Measurements from ENCODE around the gene LGI4. TPM values are rescaled to one million over a fixed set of nuclear protein-coding genes. Genes with fewer than 3 reads are reported as not detected.
A peak's percentile ranks its signal among the peaks of the same experiment; 100 is the strongest.

Gene LGI4
- 1 to 10 TPM; 1.1 to 1.7 TPM for total RNA-seq

DNA sequence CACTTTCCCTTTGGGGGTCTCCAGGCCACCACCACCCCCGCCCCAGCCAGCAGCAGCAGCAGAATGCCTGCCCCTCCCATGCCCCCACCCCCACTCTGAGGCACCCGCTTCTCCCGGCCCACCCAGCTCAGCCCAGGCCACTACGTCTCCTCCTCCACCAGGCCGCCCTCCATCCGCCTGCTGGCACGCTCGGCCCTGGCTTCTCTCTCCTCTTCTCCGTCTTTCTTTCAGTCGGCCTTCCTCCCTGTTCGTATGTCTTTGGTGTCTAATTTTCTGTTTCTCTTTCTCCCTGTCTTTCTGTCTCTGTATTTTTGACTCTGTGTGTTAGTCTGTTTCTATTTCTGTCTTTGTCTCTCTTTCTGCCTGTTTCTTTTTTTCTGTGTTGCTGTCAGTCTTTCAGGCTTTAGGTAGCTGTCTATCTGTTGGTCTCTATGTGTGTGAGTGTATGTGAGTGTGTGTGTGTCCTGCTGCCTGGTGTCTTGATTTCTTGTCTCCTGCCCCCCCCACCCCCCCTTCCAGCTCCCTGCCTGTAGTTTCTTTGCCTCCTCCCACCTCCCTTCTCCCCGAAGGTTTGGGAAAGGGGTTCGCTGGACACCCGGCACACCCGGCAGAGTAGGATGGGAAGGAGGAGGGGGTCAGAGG lies at the start of gene LGI4:
Gene LGI4, minus strand, starts transcription at position 459 of the 642 bp plus-strand sequence. Its CDS starts 379 bp downstream, at position 80.
- Mint-ChIP-seq H3K27me3 (ENCODE audit: low read depth) (no peaks in the 10 kb centered on the region), H3K27ac (no peak within 1 kb of the TSS), H3K4me1 (ENCODE audit: low read depth) (no peaks in the 10 kb centered on the region), H3K36me3 (ENCODE audit: low read depth) (no peaks in the 10 kb centered on the region), H3K4me3 (no peak within 1 kb of the TSS), H3K9me3 (peaks cover 2% of the 10 kb centered on the region)
- CTCF ChIA-PET = interaction anchor here (1.0 to 3.5 kb wide), 6 partner anchors 10 to 91 kb away, joined by 3 to 35 read pairs (median 4); no protein-coding TSS in a partner anchor
- intact Hi-C loops (cut with micrococcal nuclease) = loop anchor here (1.0 kb wide), 2 partner anchors 67 to 90 kb away; no protein-coding TSS in a partner anchor
- DNase-seq = no peak

DNA sequence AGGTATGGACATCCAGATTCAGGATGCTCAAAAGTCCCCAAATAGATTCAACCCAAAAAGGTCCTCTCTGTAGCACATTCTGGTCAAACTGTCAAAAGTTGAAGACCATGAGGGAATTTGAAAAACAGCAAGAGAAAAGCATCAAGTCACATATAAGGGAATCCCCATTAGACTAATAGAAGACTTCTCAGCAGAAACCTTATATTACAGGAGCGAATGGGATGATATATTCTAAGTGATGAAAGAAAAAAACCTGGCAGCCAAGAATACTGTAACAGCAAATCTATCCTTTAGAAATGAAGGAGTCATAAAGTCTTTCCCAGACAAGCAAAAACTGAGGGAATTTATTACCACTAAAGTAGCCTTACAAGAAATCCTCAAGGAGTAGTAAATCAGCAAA lies 49.4 kb upstream of the LGI4 start:
- H3K36me3 Mint-ChIP-seq (ENCODE audit: low read depth) = no peaks in the 10 kb centered on the region
- H3K27me3 Mint-ChIP-seq (ENCODE audit: low read depth) = no peaks in the 10 kb centered on the region
- H3K4me1 Mint-ChIP-seq (ENCODE audit: low read depth) = peaks cover 6% of the 10 kb centered on the region
- H3K27ac Mint-ChIP-seq = no peak overlapping the region
- intact Hi-C loops (cut with micrococcal nuclease) = no loop called here
- no peak overlapping the region for H3K4me3 Mint-ChIP-seq
- DNase-seq = no peak
- peaks cover 4% of the 10 kb centered on the region for H3K9me3 Mint-ChIP-seq
- CTCF ChIA-PET = interaction anchor here (0.6 kb wide), 1 partner anchor 8 kb away, joined by 3 read pairs; no protein-coding TSS in a partner anchor

GRCh38 chr19:35181387-35181786 lies 46.5 kb upstream of the LGI4 start:
- intact Hi-C loops (cut with micrococcal nuclease) = no loop called here
- H3K27ac Mint-ChIP-seq = no peak overlapping the region
- DNase-seq = no peak
- H3K4me3 Mint-ChIP-seq = no peak overlapping the region
- CTCF ChIA-PET = no interaction called here
- no peaks in the 10 kb centered on the region for H3K27me3 Mint-ChIP-seq (ENCODE audit: low read depth)
- H3K36me3 Mint-ChIP-seq (ENCODE audit: low read depth) = peaks cover 1% of the 10 kb centered on the region
- peaks cover 11% of the 10 kb centered on the region for H3K9me3 Mint-ChIP-seq
- H3K4me1 Mint-ChIP-seq (ENCODE audit: low read depth) = peaks cover 16% of the 10 kb centered on the region

DNA sequence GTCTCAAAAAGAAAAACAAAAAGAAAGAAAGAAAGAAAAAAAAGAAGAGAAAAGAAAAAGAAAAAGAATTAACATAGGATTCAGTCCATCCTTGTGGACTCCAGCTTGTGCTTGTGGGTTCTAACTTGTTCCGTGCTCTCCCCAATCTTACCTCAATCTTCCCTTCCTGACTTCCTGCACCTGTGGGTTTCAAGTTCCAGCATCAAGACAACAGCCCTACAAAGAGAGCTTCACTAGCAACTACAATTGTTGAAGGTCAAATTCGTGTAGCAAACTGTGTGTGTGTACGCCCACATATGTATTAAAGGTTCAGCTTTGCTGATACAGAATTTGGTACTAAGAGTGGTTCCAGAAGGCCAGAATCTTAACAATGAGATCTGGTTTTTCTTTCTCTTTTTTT lies 45.0 kb upstream of the LGI4 start:
- Mint-ChIP-seq H3K36me3 (ENCODE audit: low read depth) (peaks cover 1% of the 10 kb centered on the region), H3K27ac (no peak overlapping the region), H3K4me1 (ENCODE audit: low read depth) (peaks cover 24% of the 10 kb centered on the region), H3K4me3 (no peak overlapping the region), H3K27me3 (ENCODE audit: low read depth) (no peaks in the 10 kb centered on the region), H3K9me3 (peaks cover 11% of the 10 kb centered on the region)
- CTCF ChIA-PET = interaction anchor here (0.6 to 1.2 kb wide), 3 partner anchors 19 to 136 kb away, joined by 4 to 5 read pairs (median 5); no protein-coding TSS in a partner anchor
- intact Hi-C loops (cut with micrococcal nuclease) = no loop called here
- DNase-seq = no peak

DNA sequence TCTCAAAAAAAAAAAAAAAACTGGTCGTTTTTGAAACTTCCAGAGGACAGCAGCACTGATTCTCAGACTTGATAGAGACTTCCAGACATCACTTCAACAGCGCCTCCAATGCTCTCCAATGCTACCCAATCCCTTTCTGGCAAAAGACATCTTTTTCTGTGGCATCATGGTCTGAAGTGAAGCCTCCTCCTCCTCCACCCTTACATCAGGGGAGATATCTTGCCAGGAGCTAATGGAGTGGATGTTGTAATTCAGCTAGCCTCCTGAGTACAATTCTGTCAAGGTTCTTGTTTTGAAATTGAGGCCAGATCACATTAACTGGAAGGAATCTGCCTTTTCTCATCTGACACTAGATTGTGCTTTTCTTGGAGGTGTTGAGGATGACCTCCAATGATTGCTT lies 43.8 kb upstream of the LGI4 start:
- H3K27me3 Mint-ChIP-seq (ENCODE audit: low read depth) = no peaks in the 10 kb centered on the region
- H3K27ac Mint-ChIP-seq = no peak overlapping the region
- H3K9me3 Mint-ChIP-seq = peaks cover 7% of the 10 kb centered on the region
- CTCF ChIA-PET = interaction anchor here (1.2 kb wide), 1 partner anchor 135 kb away, joined by 5 read pairs; no protein-coding TSS in a partner anchor
- no peak for DNase-seq
- H3K36me3 Mint-ChIP-seq (ENCODE audit: low read depth) = peaks cover 1% of the 10 kb centered on the region
- intact Hi-C loops (cut with micrococcal nuclease) = no loop called here
- H3K4me1 Mint-ChIP-seq (ENCODE audit: low read depth) = peaks cover 26% of the 10 kb centered on the region
- no peak overlapping the region for H3K4me3 Mint-ChIP-seq

GRCh38 chr19:35177377-35178274 lies 42.8 kb upstream of the LGI4 start:
- H3K27me3 Mint-ChIP-seq (ENCODE audit: low read depth) = no peaks in the 10 kb centered on the region
- DNase-seq = no peak
- no peak overlapping the region for H3K27ac Mint-ChIP-seq
- peaks cover 6% of the 10 kb centered on the region for H3K36me3 Mint-ChIP-seq (ENCODE audit: low read depth)
- H3K4me1 Mint-ChIP-seq (ENCODE audit: low read depth) = peaks cover 28% of the 10 kb centered on the region
- intact Hi-C loops (cut with micrococcal nuclease) = no loop called here
- CTCF ChIA-PET = no interaction called here
- no peak overlapping the region for H3K4me3 Mint-ChIP-seq
- peaks cover 7% of the 10 kb centered on the region for H3K9me3 Mint-ChIP-seq

- DNase-seq = no peak
- intact Hi-C loops (cut with micrococcal nuclease) = no loop called here
- CTCF ChIA-PET = no interaction called here
- no peaks in the 10 kb centered on the region for H3K27me3 Mint-ChIP-seq (ENCODE audit: low read depth)
- no peak overlapping the region for H3K27ac Mint-ChIP-seq
- H3K9me3 Mint-ChIP-seq = peaks cover 7% of the 10 kb centered on the region
- H3K36me3 Mint-ChIP-seq (ENCODE audit: low read depth) = peaks cover 16% of the 10 kb centered on the region
- H3K4me1 Mint-ChIP-seq (ENCODE audit: low read depth) = peaks cover 33% of the 10 kb centered on the region
- no peak overlapping the region for H3K4me3 Mint-ChIP-seq
Observed at GRCh38 chr19:35176181-35176570, 41.3 kb upstream of the LGI4 start.

DNA sequence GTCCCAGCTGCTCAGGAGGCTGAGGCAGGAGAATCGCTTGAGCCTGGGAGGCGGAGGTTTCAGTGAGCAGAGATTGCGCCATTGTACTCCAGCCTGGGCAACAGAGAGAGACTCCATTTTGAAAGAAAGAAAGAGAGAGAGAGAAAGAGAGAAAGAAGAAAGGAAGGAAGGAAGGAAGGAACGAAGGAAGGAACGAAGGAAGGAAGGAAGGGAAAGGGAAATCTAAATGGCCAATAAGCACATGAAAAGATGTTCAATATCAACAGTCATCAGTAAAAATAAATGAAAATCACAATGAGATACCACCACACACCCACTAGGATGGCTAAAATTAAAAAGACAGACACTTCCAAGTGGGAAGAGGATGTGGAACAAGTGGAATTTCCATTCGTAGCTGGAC lies 39.4 kb upstream of the LGI4 start:
- no peak overlapping the region for H3K27ac Mint-ChIP-seq
- CTCF ChIA-PET = no interaction called here
- no peak for DNase-seq

DNA sequence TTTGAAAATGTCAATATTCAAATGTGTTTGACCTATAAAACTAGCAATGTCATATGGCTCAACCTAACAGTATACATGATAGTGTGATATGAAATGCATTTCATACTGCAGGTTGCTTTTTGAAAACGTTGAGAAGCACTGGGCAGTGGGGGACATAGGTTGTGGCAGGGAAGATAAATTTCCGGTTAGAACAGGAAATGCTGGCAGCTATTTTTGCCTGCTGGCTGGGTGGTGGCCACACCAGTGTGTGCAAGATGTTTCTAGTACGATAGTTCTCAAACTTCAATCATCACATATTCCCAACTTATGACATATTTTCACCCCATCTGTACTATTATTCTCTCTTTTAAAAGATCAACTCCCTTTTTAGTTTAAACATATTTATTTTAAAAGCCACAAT lies 36.9 kb upstream of the LGI4 start:
- peak overlapping the region; percentile 77 for H3K27ac Mint-ChIP-seq

More for the DNA sequence above, 39.4 kb upstream of the LGI4 start:
- H3K4me1 Mint-ChIP-seq (ENCODE audit: low read depth) = peaks cover 33% of the 10 kb centered on the region
- H3K36me3 Mint-ChIP-seq (ENCODE audit: low read depth) = peaks cover 24% of the 10 kb centered on the region
- intact Hi-C loops (cut with micrococcal nuclease) = no loop called here
- H3K27me3 Mint-ChIP-seq (ENCODE audit: low read depth) = no peaks in the 10 kb centered on the region
- H3K4me3 Mint-ChIP-seq = no peak overlapping the region
- peaks cover 7% of the 10 kb centered on the region for H3K9me3 Mint-ChIP-seq

GRCh38 chr19:35170359-35171061 lies 35.7 kb upstream of the LGI4 start:
- intact Hi-C loops (cut with micrococcal nuclease) = loop anchor here (2.0 kb wide), 1 partner anchor 16 kb away; the partner anchor contains the start of gene FXYD5
- CTCF ChIA-PET = no interaction called here
- no peak for DNase-seq
- Mint-ChIP-seq H3K4me1 (ENCODE audit: low read depth) (peaks cover 50% of the 10 kb centered on the region), H3K27ac (peak overlapping the region; percentile 80), H3K27me3 (ENCODE audit: low read depth) (no peaks in the 10 kb centered on the region), H3K4me3 (no peak overlapping the region), H3K9me3 (peaks cover 13% of the 10 kb centered on the region), H3K36me3 (ENCODE audit: low read depth) (peaks cover 51% of the 10 kb centered on the region)

More for the DNA sequence above, 36.9 kb upstream of the LGI4 start:
- H3K27me3 Mint-ChIP-seq (ENCODE audit: low read depth) = no peaks in the 10 kb centered on the region
- no peak overlapping the region for H3K4me3 Mint-ChIP-seq
- peaks cover under 1% of the 10 kb centered on the region for H3K9me3 Mint-ChIP-seq
- H3K4me1 Mint-ChIP-seq (ENCODE audit: low read depth) = peaks cover 43% of the 10 kb centered on the region
- CTCF ChIA-PET = interaction anchor here (0.8 to 1.2 kb wide), 3 partner anchors 9 to 30 kb away, joined by 3 to 4 read pairs (median 3); partner anchors contain the start of gene FXYD5
- intact Hi-C loops (cut with micrococcal nuclease) = loop anchor here (2.0 kb wide), 1 partner anchor 17 kb away; the partner anchor contains the start of gene FXYD5
- H3K36me3 Mint-ChIP-seq (ENCODE audit: low read depth) = peaks cover 39% of the 10 kb centered on the region
- no peak for DNase-seq

DNA sequence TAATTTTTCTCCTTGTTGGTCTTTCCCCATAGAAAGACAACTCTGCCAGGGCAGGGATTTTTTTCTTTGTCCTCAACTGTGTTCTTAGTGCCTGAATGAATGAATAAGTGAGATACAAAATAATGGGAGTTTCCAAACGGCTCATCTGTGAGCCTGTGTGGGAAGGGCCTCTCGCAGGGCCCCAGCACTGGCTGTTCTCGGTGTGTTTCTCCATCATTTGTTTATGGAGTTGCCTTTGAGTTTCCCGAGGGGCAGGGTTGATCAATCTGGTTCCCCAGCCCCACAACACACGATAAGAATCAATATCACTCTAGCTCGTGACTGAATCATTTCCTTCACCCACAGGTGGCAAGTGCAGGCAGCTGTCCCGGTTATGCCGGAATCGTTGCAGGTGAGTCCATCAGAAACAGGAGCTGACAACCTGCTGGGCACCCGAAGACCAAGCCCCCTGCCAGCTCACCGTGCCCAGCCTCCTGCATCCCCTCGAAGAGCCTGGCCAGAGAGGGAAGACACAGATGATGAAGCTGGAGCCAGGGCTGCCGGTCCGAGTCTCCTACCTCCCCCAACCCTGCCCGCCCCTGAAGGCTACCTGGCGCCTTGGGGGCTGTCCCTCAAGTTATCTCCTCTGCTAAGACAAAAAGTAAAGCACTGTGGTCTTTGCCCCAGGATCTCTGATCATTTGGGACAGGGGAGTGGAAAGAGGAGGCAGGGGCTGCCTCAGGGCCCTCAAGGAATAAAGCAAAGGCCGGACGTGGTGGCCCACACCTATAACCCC lies 34.5 kb upstream of the LGI4 start:
- H3K27me3 Mint-ChIP-seq (ENCODE audit: low read depth) = no peaks in the 10 kb centered on the region
- H3K9me3 Mint-ChIP-seq = peaks cover 22% of the 10 kb centered on the region
- peaks cover 49% of the 10 kb centered on the region for H3K4me1 Mint-ChIP-seq (ENCODE audit: low read depth)
- peaks cover 62% of the 10 kb centered on the region for H3K36me3 Mint-ChIP-seq (ENCODE audit: low read depth)
- CTCF ChIA-PET = no interaction called here
- H3K4me3 Mint-ChIP-seq = no peak overlapping the region
- DNase-seq = no peak
- intact Hi-C loops (cut with micrococcal nuclease) = no loop called here
- peak overlapping the region; percentile 80 for H3K27ac Mint-ChIP-seq
